T-cell (primary cell): ENCODE measurements around the gene RACK1. TPM values are rescaled to one million over a fixed set of nuclear protein-coding genes. Genes with fewer than 3 reads are reported as not detected.
"Not testable (repeated sequence)": the region's sequence is repeated elsewhere in the genome, so short reads cannot be mapped to it uniquely, and the experiment has no call there.

Experiments
- ATAC-seq, 4 experiments: fragments of 200-7000 bp in 3 of 4; fragments of 150-1000 bp in 1 of 4; cut with Tn5 transposase; replicated peaks in 1 of 4; 1 replicate in 3 of 4; 2 replicates in 1 of 4; pipeline ENCODE4 v1.10.0; 2021; ENCODE audit warnings: moderate library complexity in 3 of 4, mild to moderate bottlenecking in 2 of 4, moderate number of reproducible peaks in 1 of 4
- CTCF ChIA-PET, 2 donors: fragments of 300-600 bp; sonication (Branson Sonifier 250); formaldehyde crosslinking; loops; one replicate each; lab custom pipeline; 2022; ENCODE audit warnings: antibody characterized with exemption in 2 of 2; lab: Charles Lee
- POLR2A ChIA-PET, 2 donors: fragments of 300-600 bp; sonication (Branson Sonifier 250); formaldehyde crosslinking; loops; one replicate each; lab custom pipeline; 2022; ENCODE audit warnings: antibody characterized with exemption in 2 of 2; lab: Charles Lee
- DNase-seq, 35 experiments: peaks; one replicate each; pipeline versions ENCODE4 v3.0.0 to v3.0.0-alpha.2; 2013 to 2023
- H3K27ac ChIP-seq: one replicate; pipeline ENCODE4 v1.5.1; 2013; ENCODE audit warnings: low read length
- H3K27me3 ChIP-seq, 2 experiments: replicated peaks in 1 of 2; 1 replicate in 1 of 2; 2 replicates in 1 of 2; pipeline versions ENCODE4 v1.6.1 to v1.7.0; 2013; ENCODE audit warnings: low read length in 1 of 2, mixed read lengths in 1 of 2; ENCODE audit not compliant: control insufficient read depth in 2 of 2, insufficient read depth in 2 of 2; ENCODE audit errors: extremely low read depth in 1 of 2
- H3K36me3 ChIP-seq, 2 donors: 1 replicate in 1 of 2; 2 replicates in 1 of 2; pipeline versions ENCODE4 v1.6.1 to v1.7.0; 2013; ENCODE audit warnings: low read length in 1 of 2; ENCODE audit not compliant: control insufficient read depth in 2 of 2, insufficient read depth in 1 of 2; ENCODE audit errors: extremely low read depth in 1 of 2
- H3K4me1 ChIP-seq, 2 experiments: 1 replicate in 1 of 2; 2 replicates in 1 of 2; pipeline versions ENCODE4 v1.6.1 to v1.7.0; 2013; ENCODE audit warnings: low read length in 2 of 2, mixed read lengths in 1 of 2; ENCODE audit not compliant: insufficient read depth in 2 of 2, control insufficient read depth in 1 of 2; ENCODE audit errors: extremely low read depth in 1 of 2
- H3K4me3 ChIP-seq, 2 donors: 1 replicate in 1 of 2; 2 replicates in 1 of 2; pipeline versions ENCODE4 v1.5.1 to v1.7.0; 2013; ENCODE audit warnings: mild to moderate bottlenecking in 2 of 2, low read length in 1 of 2, moderate library complexity in 1 of 2; ENCODE audit not compliant: control insufficient read depth in 1 of 2; ENCODE audit errors: extremely low read depth in 1 of 2
- H3K9me3 ChIP-seq: 2 replicates; pipeline ENCODE4 v1.7.0; 2013
- H3K27ac Mint-ChIP-seq, 2 donors: one replicate each; pipeline ENCODE4 v1.8.0; 2020 to 2021; ENCODE audit warnings: mild to moderate bottlenecking in 2 of 2, mixed read lengths in 2 of 2
- H3K27me3 Mint-ChIP-seq, 2 donors: one replicate each; pipeline ENCODE4 v1.8.0; 2021 to 2022; ENCODE audit warnings: mixed read lengths in 2 of 2
- H3K36me3 Mint-ChIP-seq: one replicate; pipeline ENCODE4 v1.8.0; 2021; ENCODE audit warnings: mixed read lengths
- H3K4me1 Mint-ChIP-seq, 3 donors: one replicate each; pipeline ENCODE4 v1.8.0; 2020 to 2022; ENCODE audit warnings: mixed read lengths in 3 of 3, mild to moderate bottlenecking in 1 of 3
- H3K4me3 Mint-ChIP-seq, 3 donors: one replicate each; pipeline ENCODE4 v1.8.0; 2020 to 2022; ENCODE audit warnings: mild to moderate bottlenecking in 3 of 3, mixed read lengths in 3 of 3, moderate library complexity in 3 of 3
- H3K9me3 Mint-ChIP-seq, 3 donors: one replicate each; pipeline ENCODE4 v1.8.0; 2020 to 2022; ENCODE audit warnings: mixed read lengths in 3 of 3
- WGBS: methylation state at CpG from one replicate; pipeline ENCODE4 v1.1.5; 2013; ENCODE audit warnings: missing lambda C conversion rate; ENCODE audit not compliant: insufficient coverage; 5-methylcytosine and 5-hydroxymethylcytosine counted together
- total RNA-seq, 35 experiments: library from RNA in 6 of 35; stranded (reverse) in 6 of 35; fragments of 120-200 nt in 1 of 35; gene quantifications; one replicate each; pipeline versions ENCODE4 v1.2.1 to v1.2.4 and lab custom pipeline; 2013 to 2026

The RACK1 gene
- total RNA-seq, 5 donors from 2014 or later (not counting 1 experiment from before 2014, with no cell fraction given), result 2,132 to 2,437 (median 2,230) TPM

GRCh38 chr5:181267907-181268306 lies 24.2 kb upstream of the RACK1 start:
- ATAC-seq, H3K9me3 Mint-ChIP-seq, H3K27me3 ChIP-seq, H3K27me3 Mint-ChIP-seq, H3K4me3 Mint-ChIP-seq, H3K36me3 Mint-ChIP-seq, POLR2A ChIA-PET, H3K27ac Mint-ChIP-seq, H3K9me3 ChIP-seq, H3K27ac ChIP-seq, CTCF ChIA-PET, H3K4me1 Mint-ChIP-seq, H3K4me3 ChIP-seq, H3K4me1 ChIP-seq, DNase-seq: not testable (repeated sequence)
- H3K36me3 ChIP-seq, result peaks cover 9 to 16% of the 10 kb centered on the region in 2 donors
- WGBS, result 81% methylated on average over 3 of the region's 12 CpGs

- WGBS, result 79% methylated on average over 6 of the region's 8 CpGs
- H3K36me3 ChIP-seq, result peaks cover 9 to 17% of the 10 kb centered on the region in 2 donors
- H3K27ac Mint-ChIP-seq, H3K27ac ChIP-seq, H3K27me3 ChIP-seq, H3K27me3 Mint-ChIP-seq, ATAC-seq, H3K4me3 Mint-ChIP-seq, H3K4me3 ChIP-seq, CTCF ChIA-PET, H3K4me1 Mint-ChIP-seq, H3K9me3 Mint-ChIP-seq, DNase-seq, POLR2A ChIA-PET, H3K9me3 ChIP-seq, H3K36me3 Mint-ChIP-seq, H3K4me1 ChIP-seq: not testable (repeated sequence)
These were observed 23.7 kb upstream of the RACK1 start for GRCh38 chr5:181267291-181267904.

GRCh38 chr5:181265092-181265671 lies 21.5 kb upstream of the RACK1 start:
- Histone ChIP-seq H3K4me1 (peaks cover 2 to 14% of the 10 kb centered on the region in 2 experiments), H3K9me3 (no peaks in the 10 kb centered on the region), H3K27me3 (no peaks in the 10 kb centered on the region), H3K27ac (no peak overlapping the region), H3K36me3 (peaks cover 9 to 17% of the 10 kb centered on the region in 2 donors), H3K4me3 (no peak overlapping the region)
- DNase-seq, result peak in 2 of 35 experiments; percentile 17 to 48
- H3K4me3 Mint-ChIP-seq, result no peak overlapping the region
- H3K9me3 Mint-ChIP-seq, result no peaks in the 10 kb centered on the region
- ChIA-PET POLR2A (no interaction called here), CTCF (interaction anchor here in 1 of 2 donors (0.7 kb wide), 2 partner anchors 72 to 549 kb away, joined by 3 to 4 read pairs; no protein-coding TSS in a partner anchor)
- no peak for ATAC-seq
- no peak overlapping the region for H3K27ac Mint-ChIP-seq
- no peaks in the 10 kb centered on the region for H3K27me3 Mint-ChIP-seq
- H3K4me1 Mint-ChIP-seq, result peaks cover 9 to 14% (median 13%) of the 10 kb centered on the region in 3 donors
- 85% methylated on average over 6 of the region's 18 CpGs for WGBS
- H3K36me3 Mint-ChIP-seq, result peaks cover 8% of the 10 kb centered on the region

GRCh38 chr5:181263633-181264032 lies 19.9 kb upstream of the RACK1 start:
- Mint-ChIP-seq H3K9me3 (no peaks in the 10 kb centered on the region), H3K27me3 (no peaks in the 10 kb centered on the region), H3K4me1 (peaks cover 24 to 29% (median 29%) of the 10 kb centered on the region in 3 donors), H3K36me3 (peaks cover 8% of the 10 kb centered on the region), H3K4me3 (peak overlapping the region in 2 of 3 donors; percentile 22 to 99), H3K27ac (peak overlapping the region in 1 of 2 donors; percentile 44)
- Histone ChIP-seq H3K4me1 (peaks cover 17 to 29% of the 10 kb centered on the region in 2 experiments), H3K36me3 (peaks cover 9 to 17% of the 10 kb centered on the region in 2 donors), H3K4me3 (no peak overlapping the region), H3K27ac (no peak overlapping the region), H3K27me3 (no peaks in the 10 kb centered on the region), H3K9me3 (no peaks in the 10 kb centered on the region)
- CTCF ChIA-PET, result no interaction called here
- DNase-seq (no peak), ATAC-seq (no peak)
- WGBS, result 78% methylated on average over 5 of the region's 5 CpGs
- POLR2A ChIA-PET, result no interaction called here

- Histone ChIP-seq H3K27ac (peak overlapping the region; percentile 98), H3K36me3 (peaks cover 9 to 20% of the 10 kb centered on the region in 2 donors), H3K9me3 (no peaks in the 10 kb centered on the region), H3K4me1 (peaks cover 32 to 40% of the 10 kb centered on the region in 2 experiments), H3K4me3 (peak overlapping the region; percentile 88 to 92), H3K27me3 (no peaks in the 10 kb centered on the region)
- WGBS, result under 1% methylated on average over 46 of the region's 59 CpGs
- DNase-seq (peak; percentile 53 to 85 (median 70)), ATAC-seq (peak; percentile 59 to 70 (median 63))
- Mint-ChIP-seq H3K27ac (peak overlapping the region; percentile 97 to 99), H3K9me3 (no peaks in the 10 kb centered on the region), H3K4me3 (peak overlapping the region; percentile 95 to 99 (median 96)), H3K27me3 (no peaks in the 10 kb centered on the region), H3K36me3 (peaks cover 14% of the 10 kb centered on the region), H3K4me1 (peaks cover 43 to 50% (median 47%) of the 10 kb centered on the region in 3 donors)
- CTCF ChIA-PET, result interaction anchor here in 1 of 2 donors (0.9 to 2.0 kb wide), 6 partner anchors 17 to 96 kb away, joined by 3 to 9 read pairs (median 6); partner anchors contain the start of genes RACK1 and TRIM41
- POLR2A ChIA-PET, result interaction anchor here (0.9 to 1.0 kb wide), 6 partner anchors 9 to 54 kb away, joined by 3 to 13 read pairs (median 4); no protein-coding TSS in a partner anchor
These were observed 17.8 kb upstream of the RACK1 start for GRCh38 chr5:181261320-181262049.
